Caco-2 (cell line): ENCODE data around the gene CPLANE2. TPM values are rescaled to one million over a fixed set of nuclear protein-coding genes. Genes with fewer than 3 reads are reported as not detected.
"Not testable (repeated sequence)": the region's sequence is repeated elsewhere in the genome, so short reads cannot be mapped to it uniquely, and the experiment has no call there.

Experiments
- BruUV-seq: library from RNA; stranded (reverse); fragments of 400-500 nt; replicated peaks from 2 replicates; lab custom pipeline; 2021; lab: Mats Ljungman, UMichigan
- CTCF ChIA-PET: fragments of 300-600 bp; sonication (Branson Sonifier 250); formaldehyde crosslinking; loops from one replicate; lab custom pipeline; 2022; ENCODE audit warnings: antibody characterized with exemption; lab: Charles Lee
- POLR2A ChIA-PET: fragments of 300-600 bp; sonication (Branson Sonifier 250); formaldehyde crosslinking; loops from one replicate; lab custom pipeline; 2022; ENCODE audit warnings: antibody characterized with exemption; lab: Charles Lee
- DNase-seq, 2 experiments: peaks; one replicate each; pipeline versions ENCODE4 v3.0.0 to v3.0.0-alpha.2; 2020 to 2022
- H3K27me3 ChIP-seq: replicated peaks from 2 replicates; pipeline ENCODE4 v1.6.0; 2011; ENCODE audit warnings: low read length; ENCODE audit not compliant: control insufficient read depth, insufficient read depth
- H3K36me3 ChIP-seq: 2 replicates; pipeline ENCODE4 v1.5.1; 2011; ENCODE audit warnings: low read length; ENCODE audit not compliant: control insufficient read depth, insufficient read depth
- H3K4me1 ChIP-seq: fragments of 250-450 bp; sonication (Bioruptor Pico); 2 replicates; pipeline ENCODE4 v1.5.1; 2020; ENCODE audit warnings: mild to moderate bottlenecking
- H3K4me3 ChIP-seq: 2 replicates; pipeline ENCODE4 v1.5.1; 2011; ENCODE audit warnings: low read depth, mild to moderate bottlenecking, control low read depth, low read length
- H3K9me3 ChIP-seq: fragments of 250-450 bp; sonication (Bioruptor Pico); 2 replicates; pipeline ENCODE4 v1.5.1; 2020; ENCODE audit warnings: mild to moderate bottlenecking, moderate library complexity
- H3K27ac Mint-ChIP-seq: one replicate; pipeline ENCODE4 v1.8.0; 2022; ENCODE audit warnings: mixed read lengths; ENCODE audit not compliant: unreplicated experiment
- H3K27me3 Mint-ChIP-seq: one replicate; pipeline ENCODE4 v1.8.0; 2022; ENCODE audit warnings: mixed read lengths; ENCODE audit not compliant: insufficient read depth, unreplicated experiment
- H3K36me3 Mint-ChIP-seq: one replicate; pipeline ENCODE4 v1.8.0; 2022; ENCODE audit warnings: mild to moderate bottlenecking, mixed read lengths; ENCODE audit not compliant: insufficient read depth, unreplicated experiment
- H3K4me1 Mint-ChIP-seq: one replicate; pipeline ENCODE4 v1.8.0; 2022; ENCODE audit warnings: low read depth, mixed read lengths; ENCODE audit not compliant: unreplicated experiment
- H3K4me3 Mint-ChIP-seq: one replicate; pipeline ENCODE4 v1.8.0; 2022; ENCODE audit warnings: mild to moderate bottlenecking, moderate library complexity, mixed read lengths; ENCODE audit not compliant: unreplicated experiment
- H3K9me3 Mint-ChIP-seq: one replicate; pipeline ENCODE4 v1.8.0; 2022; ENCODE audit warnings: mixed read lengths; ENCODE audit not compliant: unreplicated experiment
- CTCF ChIP-seq, 2 experiments: fragments of 200-600 bp in 1 of 2; IDR thresholded peaks; 1 replicate in 1 of 2; 2 replicates in 1 of 2; pipeline versions ENCODE4 v1.5.1 to v1.8.0; 2011 to 2022; ENCODE audit warnings: antibody characterized with exemption in 1 of 2, control low read depth in 1 of 2, inconsistent platforms in 1 of 2, low read depth in 1 of 2, low read length in 1 of 2, mild to moderate bottlenecking in 1 of 2, moderate library complexity in 1 of 2; ENCODE audit not compliant: insufficient read depth in 1 of 2, severe bottlenecking in 1 of 2, unreplicated experiment in 1 of 2
- intact Hi-C: fragments of 100-400 bp; cut with micrococcal nuclease; formaldehyde crosslinking; loops from one replicate; pipeline ENCODE4 v1.10.0; 2022; ENCODE audit not compliant: unreplicated experiment
- total RNA-seq: library from RNA; stranded (reverse); gene quantifications from 2 replicates; pipeline ENCODE4 v1.2.3, GENCODE V29; 2022

CPLANE2 gene
- total RNA-seq, 1 experiment from 2014 or later, result 4.2 TPM

- Histone ChIP-seq H3K4me3 (no peak overlapping the region), H3K36me3 (no peaks in the 10 kb centered on the region), H3K4me1 (no peaks in the 10 kb centered on the region), H3K27me3 (no peaks in the 10 kb centered on the region), H3K9me3 (no peaks in the 10 kb centered on the region)
- Mint-ChIP-seq H3K36me3 (no peaks in the 10 kb centered on the region), H3K27ac (no peak overlapping the region), H3K4me3 (no peak overlapping the region), H3K4me1 (no peaks in the 10 kb centered on the region), H3K9me3 (peaks cover 4% of the 10 kb centered on the region), H3K27me3 (peaks cover under 1% of the 10 kb centered on the region)
- DNase-seq, result no peak
- ChIA-PET POLR2A (no interaction called here), CTCF (no interaction called here)
- TF ChIP-seq CTCF (IDR thresholded peaks at IDR 0.05; ENCODE audit: insufficient read depth in 1 of 2, low read depth in 1 of 2, low read length in 1 of 2, severe bottlenecking in 1 of 2, unreplicated experiment in 1 of 2), result no peak
- intact Hi-C loops, result no loop called here
- no TSS peak for BruUV-seq
These were observed 10.3 kb downstream of the CPLANE2 start for GRCh38 chr1:16226490-16227179.

- H3K36me3 ChIP-seq, result no peaks in the 10 kb centered on the region
- BruUV-seq, result no TSS peak
- Mint-ChIP-seq H3K9me3 (peaks cover 9% of the 10 kb centered on the region), H3K4me1 (no peaks in the 10 kb centered on the region), H3K27me3 (peaks cover 5% of the 10 kb centered on the region), H3K36me3 (no peaks in the 10 kb centered on the region), H3K27ac (no peak overlapping the region), H3K4me3 (no peak overlapping the region)
- POLR2A ChIA-PET, result no interaction called here
- H3K9me3 ChIP-seq, result no peaks in the 10 kb centered on the region
- no peak overlapping the region for H3K4me3 ChIP-seq
- H3K27me3 ChIP-seq, result no peaks in the 10 kb centered on the region
- no peak for TF ChIP-seq CTCF (IDR thresholded peaks at IDR 0.05; ENCODE audit: insufficient read depth in 1 of 2, low read depth in 1 of 2, low read length in 1 of 2, severe bottlenecking in 1 of 2, unreplicated experiment in 1 of 2)
- no peaks in the 10 kb centered on the region for H3K4me1 ChIP-seq
- intact Hi-C loops, result no loop called here
- no peak for DNase-seq
- CTCF ChIA-PET, result no interaction called here
These were observed 10.9 kb downstream of the CPLANE2 start for GRCh38 chr1:16226129-16226489.

- POLR2A ChIA-PET, result no interaction called here
These were observed 12.5 kb downstream of the CPLANE2 start for GRCh38 chr1:16224472-16224871.

GRCh38 chr1:16222716-16223115, 14.3 kb downstream of the CPLANE2 start:
- CTCF ChIA-PET, result not testable (repeated sequence)

More at GRCh38 chr1:16224472-16224871, 12.5 kb downstream of the CPLANE2 start:
- peaks cover 6% of the 10 kb centered on the region for H3K27me3 Mint-ChIP-seq
- H3K4me1 Mint-ChIP-seq, result no peaks in the 10 kb centered on the region
- no peak overlapping the region for H3K27ac Mint-ChIP-seq
- no peak for DNase-seq
- no TSS peak for BruUV-seq
- Histone ChIP-seq H3K4me1 (no peaks in the 10 kb centered on the region), H3K4me3 (no peak overlapping the region), H3K27me3 (no peaks in the 10 kb centered on the region), H3K36me3 (no peaks in the 10 kb centered on the region), H3K9me3 (no peaks in the 10 kb centered on the region)
- H3K4me3 Mint-ChIP-seq, result no peak overlapping the region
- intact Hi-C loops, result no loop called here
- no peak for TF ChIP-seq CTCF (IDR thresholded peaks at IDR 0.05; ENCODE audit: insufficient read depth in 1 of 2, low read depth in 1 of 2, low read length in 1 of 2, severe bottlenecking in 1 of 2, unreplicated experiment in 1 of 2)
- H3K36me3 Mint-ChIP-seq, result no peaks in the 10 kb centered on the region
- peaks cover 14% of the 10 kb centered on the region for H3K9me3 Mint-ChIP-seq
- CTCF ChIA-PET, result no interaction called here

More at GRCh38 chr1:16222716-16223115, 14.3 kb downstream of the CPLANE2 start:
- H3K4me1 Mint-ChIP-seq, BruUV-seq, H3K27me3 Mint-ChIP-seq, H3K4me3 Mint-ChIP-seq, H3K4me3 ChIP-seq, H3K27ac Mint-ChIP-seq, H3K27me3 ChIP-seq, POLR2A ChIA-PET, DNase-seq, H3K9me3 ChIP-seq, intact Hi-C loops, H3K36me3 Mint-ChIP-seq, H3K4me1 ChIP-seq, H3K36me3 ChIP-seq: not testable (repeated sequence)
- peaks cover 14% of the 10 kb centered on the region for H3K9me3 Mint-ChIP-seq
